ENCODE results near the gene KIRREL1. TPM values are rescaled to one million over a fixed set of nuclear protein-coding genes. Genes with fewer than 3 reads are reported as not detected.

Gene KIRREL1
- total RNA-seq, 1 experiment from 2014 or later: 30.5 TPM

DNA sequence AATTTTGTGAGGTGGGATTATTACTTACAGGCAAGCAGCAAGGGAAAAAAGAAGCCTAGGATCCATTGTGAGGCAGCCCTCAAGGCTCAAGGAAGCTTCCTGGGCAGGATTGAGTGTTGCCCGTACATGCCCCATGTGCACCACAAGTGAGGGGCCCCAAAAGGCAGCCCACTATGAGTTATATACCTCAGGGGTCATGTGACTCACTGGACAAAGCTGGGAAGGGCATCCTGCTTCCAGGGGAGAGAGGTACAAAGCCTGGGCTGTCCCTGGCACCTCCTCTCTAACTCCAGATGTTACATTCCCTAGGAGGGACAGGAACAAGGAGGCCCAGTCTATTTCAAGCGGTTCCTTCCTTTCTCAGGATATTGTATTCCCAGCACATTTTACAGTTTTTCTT is 153.3 kb downstream of the KIRREL1 start:
- no peaks in the 10 kb centered on the region for H3K4me1 ChIP-seq (ENCODE audit: insufficient read depth, low read length)
- H2AFZ ChIP-seq (ENCODE audit: low read length): no peak overlapping the region
- H2BK120ac ChIP-seq (ENCODE audit: low read depth, low read length, poor library complexity, severe bottlenecking): no peak overlapping the region
- no peak overlapping the region for H3K23ac ChIP-seq (ENCODE audit: insufficient read length, low read depth, low read length)
- no peak overlapping the region for H4K5ac ChIP-seq (ENCODE audit: insufficient read length, low read depth, low read length)
- no peak overlapping the region for H4K8ac ChIP-seq (replicated peaks; ENCODE audit: insufficient read length, low read depth, low read length)
- Mint-ChIP-seq H3K4me1 (peaks cover 0 to 17% of the 10 kb centered on the region in 2 experiments), H3K27ac (no peak overlapping the region), H3K27me3 (ENCODE audit: low read depth) (peaks cover 55% of the 10 kb centered on the region), H3K4me3 (no peak overlapping the region), H3K36me3 (ENCODE audit: insufficient read depth in 1 of 3, low read depth in 3 of 3) (0 out of 7 replicates have a peak, but pooled peaks cover 0 to 5% (median 0%) of the 10 kb centered on the region in 3 experiments), H3K9me3 (peaks cover 0 to 5% of the 10 kb centered on the region in 2 experiments; a peak in 1 of 5 replicates)
- H3K27me3 ChIP-seq (ENCODE audit: insufficient read depth, low read length): no peaks in the 10 kb centered on the region; the same call in 1 of the 2 replicates
- H3K18ac ChIP-seq (ENCODE audit: insufficient read length, low read depth, low read length): no peak overlapping the region
- no peaks in the 10 kb centered on the region for H3K79me1 ChIP-seq (ENCODE audit: insufficient read depth, low read depth, low read length, poor library complexity, severe bottlenecking)
- TF ChIP-seq CTCF (conservative IDR thresholded peaks at IDR 0.05): no peak
- WGBS (ENCODE audit: extremely low coverage, insufficient read length, low lambda C conversion rate): no CpG with 5 or more reads among the region's 2 CpGs
- no peak overlapping the region for H2BK20ac ChIP-seq (ENCODE audit: low read depth, low read length, poor library complexity, severe bottlenecking)
- H3K79me2 ChIP-seq (ENCODE audit: insufficient read depth, low read length): no peaks in the 10 kb centered on the region
- H2BK15ac ChIP-seq (ENCODE audit: low read depth, low read length): no peak overlapping the region
- no peak overlapping the region for H3K4ac ChIP-seq (ENCODE audit: low read depth, low read length)
- no peak overlapping the region for H3K4me2 ChIP-seq (ENCODE audit: insufficient read depth, insufficient read length, low read length)
- H3K9ac ChIP-seq (ENCODE audit: extremely low read depth, insufficient read length, low read length): no peak overlapping the region
- H2BK12ac ChIP-seq (ENCODE audit: insufficient read length, low read depth, low read length): no peak overlapping the region
- H4K20me1 ChIP-seq (ENCODE audit: control insufficient read depth, insufficient read depth, insufficient read length): no peaks in the 10 kb centered on the region
- no peaks in the 10 kb centered on the region for H3K9me3 ChIP-seq (ENCODE audit: control insufficient read depth, low read depth, low read length)
- H3K56ac ChIP-seq (ENCODE audit: insufficient read length, low read depth, low read length): no peak overlapping the region
- no peak overlapping the region for H3K14ac ChIP-seq (ENCODE audit: insufficient read depth, low read length)
- H2AK5ac ChIP-seq (ENCODE audit: insufficient read length, low read length): no peak overlapping the region
- no peak overlapping the region for H3K27ac ChIP-seq (ENCODE audit: insufficient read length, low read depth, low read length)
- H3T11ph ChIP-seq (ENCODE audit: low read length): no peak overlapping the region
- DNase-seq: no peak
- H4K91ac ChIP-seq (ENCODE audit: insufficient read length, low read depth, low read length): no peak overlapping the region
- no peaks in the 10 kb centered on the region for H3K23me2 ChIP-seq (ENCODE audit: insufficient read length, low read depth, low read length, poor library complexity, severe bottlenecking)
- no peak overlapping the region for H2BK5ac ChIP-seq (ENCODE audit: insufficient read length, low read length)

Measured in H9 (cell line).